Activated CD4-positive, CD25-positive, alpha-beta regulatory T cell treated with anti-CD3 and anti-CD28 coated beads, Interleukin-2, amount 50 U/mL, for 24 hours (primary cell): ENCODE results near the gene TNNI2.
A peak's percentile ranks its signal among the peaks of the same experiment; 100 is the strongest.
"Not testable (repeated sequence)": the region's sequence is repeated elsewhere in the genome, so short reads cannot be mapped to it uniquely, and the experiment has no call there.

ENCODE experiments used
- ATAC-seq, 2 donors: fragments of 150-1000 bp; cut with Tn5 transposase; one replicate each; pipeline ENCODE4 v1.10.0; 2021; ENCODE audit warnings: mild to moderate bottlenecking in 1 of 2, moderate library complexity in 1 of 2

Gene TNNI2

DNA sequence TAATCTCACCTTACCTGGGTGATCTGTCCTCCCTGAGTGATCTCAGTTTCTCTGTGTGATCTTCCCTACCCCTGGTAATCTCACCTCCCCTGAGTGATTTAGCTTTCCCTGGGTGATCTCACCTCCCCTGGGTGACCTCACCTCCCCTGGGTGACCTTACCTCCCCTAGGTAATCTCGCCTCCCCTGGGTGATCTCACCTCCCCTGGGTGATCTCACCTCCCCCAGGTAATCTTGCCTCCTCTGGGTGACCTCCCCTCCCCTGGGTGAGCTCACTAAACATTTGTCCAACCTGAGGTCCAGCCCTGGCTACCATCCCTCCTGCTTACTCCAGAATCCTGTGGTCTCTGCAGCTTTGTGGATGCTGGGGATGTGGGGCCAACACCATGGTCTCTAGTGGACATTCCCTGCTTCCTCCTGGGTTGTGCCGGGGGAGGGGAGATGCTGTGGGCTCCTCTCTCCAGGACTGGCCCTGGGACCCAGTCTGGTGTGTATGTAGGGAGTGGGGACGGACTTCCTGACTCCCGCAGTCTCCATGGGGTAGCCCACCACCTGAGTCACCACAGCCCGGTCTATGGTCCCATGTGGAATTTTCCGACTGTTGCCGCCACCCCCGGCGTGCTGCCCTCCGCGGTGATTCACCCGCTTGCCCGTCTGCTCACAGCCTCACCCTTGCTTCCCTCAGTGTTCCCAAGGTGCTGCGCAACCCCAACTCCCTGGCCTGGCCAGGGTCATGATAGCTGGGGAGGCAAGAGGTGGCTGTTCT is 24.0 kb downstream of the TNNI2 start:
- ATAC-seq, result peak in 1 of 2 donors; percentile 47

DNA sequence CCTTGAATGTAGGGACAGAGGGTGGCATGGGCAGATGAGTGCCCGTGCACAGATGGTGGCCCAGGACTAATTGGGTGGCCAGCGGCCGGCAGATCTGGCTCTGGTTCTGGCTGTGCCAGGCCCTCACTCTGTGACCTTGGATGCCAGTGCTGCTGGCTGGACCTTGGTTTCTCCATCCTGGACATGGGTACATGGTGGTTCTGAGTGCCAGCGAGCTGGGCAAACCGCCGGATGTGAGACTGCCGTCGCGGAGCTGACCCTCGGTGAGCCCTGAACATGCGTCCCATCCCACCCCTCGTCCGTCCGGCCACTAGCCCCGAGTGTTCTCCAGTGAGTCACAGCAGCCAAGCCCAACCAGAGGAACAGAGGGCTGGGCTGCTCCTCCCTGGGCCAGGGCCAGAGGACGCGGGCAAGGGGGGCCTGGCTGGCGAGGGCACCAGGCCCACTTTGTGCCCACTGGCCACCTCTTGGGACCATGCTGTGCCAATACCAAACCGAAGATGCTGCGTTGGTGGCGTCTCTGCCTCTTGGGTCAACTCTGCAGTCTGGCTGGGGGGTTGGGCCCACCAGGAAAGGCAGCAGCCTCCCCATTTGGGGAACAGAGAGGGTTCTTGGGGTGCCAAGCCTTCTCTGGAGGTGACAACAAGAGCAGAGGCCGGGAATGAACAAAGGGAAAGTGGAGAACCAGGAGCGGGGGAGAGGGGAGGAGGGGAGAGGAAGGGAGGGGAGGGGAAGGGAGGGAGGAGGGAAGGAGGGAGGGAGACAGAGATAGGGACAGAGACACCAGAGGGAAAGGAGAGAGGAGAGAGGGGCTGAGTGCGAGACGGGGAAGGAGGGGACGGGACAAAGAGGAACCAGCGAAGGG is 24.8 kb downstream of the TNNI2 start:
- no peak for ATAC-seq

DNA sequence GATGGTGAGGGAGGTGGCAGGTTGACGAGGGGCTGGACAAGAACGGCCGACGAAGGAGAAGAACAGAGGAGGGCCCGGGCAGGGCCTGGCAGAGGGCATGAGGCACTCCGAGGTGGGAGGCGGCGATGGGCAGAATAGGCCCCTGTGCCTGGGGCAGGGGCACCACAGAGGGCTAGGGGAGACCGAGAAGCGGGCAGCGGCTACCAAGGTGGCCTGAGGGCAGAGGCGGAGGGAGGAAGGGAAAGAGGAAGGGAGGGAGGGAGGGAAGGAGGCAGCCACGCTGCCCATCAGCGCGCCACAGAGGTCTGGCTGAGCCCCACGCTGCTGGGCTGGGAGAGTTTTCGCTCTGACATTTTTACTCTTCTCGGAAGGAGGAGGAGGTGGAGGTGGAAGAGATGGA is 25.4 kb downstream of the TNNI2 start:
- ATAC-seq, result no peak

DNA sequence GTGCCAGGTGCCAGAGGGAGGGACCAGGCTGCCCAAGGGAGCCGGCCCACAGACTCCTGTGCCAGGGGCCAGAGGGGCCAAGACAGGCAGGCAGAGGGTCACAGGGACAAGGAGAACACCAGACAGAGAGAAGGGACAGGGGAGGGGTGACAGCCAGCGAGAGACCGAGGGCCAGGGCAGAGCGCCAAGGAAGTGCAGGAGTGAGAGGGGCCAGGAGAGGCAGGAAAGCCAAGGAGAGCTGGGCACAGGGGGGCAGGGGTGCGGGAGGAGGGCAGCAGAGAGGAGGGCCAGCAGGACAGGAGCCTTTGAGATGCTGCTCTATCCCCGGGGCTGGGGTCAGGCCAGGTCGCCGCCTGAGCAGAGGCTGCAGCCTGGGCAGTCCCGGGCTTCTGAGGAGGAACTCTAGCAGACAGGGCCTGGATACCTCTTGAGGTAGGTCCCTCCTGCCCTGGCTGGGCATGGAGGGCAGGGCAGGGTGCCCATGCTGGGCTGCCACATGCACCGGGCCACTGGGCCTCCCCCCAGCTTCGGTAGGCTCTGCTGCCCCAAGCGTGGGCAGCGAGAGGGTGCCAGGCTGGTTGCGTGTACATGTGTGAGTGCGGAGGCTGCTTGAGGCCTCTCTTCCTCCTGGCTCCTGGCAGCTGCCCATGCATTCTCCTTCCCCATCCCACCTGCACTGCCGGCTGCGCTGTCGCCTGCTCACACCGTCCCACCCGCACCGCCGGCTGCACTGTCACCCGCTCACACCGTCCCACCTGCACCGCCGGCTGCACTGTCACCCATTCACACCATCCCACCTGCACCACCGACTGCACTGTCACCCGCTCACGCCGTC is 26.3 kb downstream of the TNNI2 start:
- no peak for ATAC-seq

DNA sequence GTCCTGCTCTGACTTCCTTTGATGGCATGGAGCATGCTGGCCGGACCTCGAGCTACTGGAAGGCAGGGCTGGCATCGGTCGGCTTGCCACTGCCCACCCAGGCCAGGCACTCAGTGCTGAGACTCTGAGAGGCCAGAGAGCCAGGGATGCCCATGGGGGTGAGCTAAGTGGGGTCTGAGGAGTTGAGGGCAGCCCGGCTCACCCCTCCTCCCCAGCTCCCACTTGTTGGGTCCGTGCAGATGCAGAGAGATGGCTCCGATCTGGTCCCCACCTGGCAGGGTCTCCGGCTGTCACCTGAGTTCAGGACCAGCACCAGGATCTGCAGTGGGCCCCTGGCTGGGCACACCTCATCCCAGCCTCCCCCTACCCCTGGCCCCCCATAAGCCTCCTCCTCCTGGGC is 27.4 kb downstream of the TNNI2 start:
- ATAC-seq, result no peak

DNA sequence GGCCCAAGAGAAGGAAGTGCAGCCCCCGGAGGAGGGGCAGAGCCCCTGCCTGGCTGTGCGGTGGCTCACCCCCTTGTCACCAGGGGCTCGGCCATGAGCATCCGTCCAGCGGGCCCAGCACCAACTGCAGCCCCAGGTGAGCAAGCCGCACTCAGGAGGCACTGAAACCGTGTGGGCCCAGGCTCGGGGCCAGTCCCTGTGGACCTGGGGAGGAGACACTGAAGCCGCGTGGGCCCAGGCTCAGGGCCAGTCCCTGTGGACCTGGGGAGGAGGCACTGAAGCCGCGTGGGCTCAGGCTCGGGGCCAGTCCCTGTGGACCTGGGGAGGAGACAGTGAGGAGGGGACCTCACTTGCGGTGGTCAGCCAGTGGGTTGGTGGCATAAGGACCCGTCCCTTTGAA is 28.0 kb downstream of the TNNI2 start:
- ATAC-seq, result no peak

DNA sequence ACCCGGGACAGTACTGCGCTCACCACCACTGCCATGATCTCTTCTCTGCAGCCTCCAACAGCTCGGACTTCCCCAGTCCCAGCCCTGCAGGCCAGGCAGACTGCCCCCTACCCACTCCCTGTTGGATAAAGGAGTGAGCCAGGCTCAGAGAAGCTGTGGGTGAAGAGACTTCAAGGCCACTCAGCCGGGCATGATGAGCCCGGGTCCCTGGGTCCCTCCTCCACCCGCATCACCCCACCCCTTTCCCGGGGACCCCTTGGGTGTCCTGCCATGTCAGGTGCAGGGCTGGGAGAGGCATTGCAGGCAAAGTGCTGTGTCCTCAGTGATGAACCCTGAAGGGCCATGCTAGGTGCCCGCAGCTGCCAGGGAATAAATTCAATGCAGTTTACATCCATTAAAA is 28.6 kb downstream of the TNNI2 start:
- ATAC-seq, result no peak

DNA sequence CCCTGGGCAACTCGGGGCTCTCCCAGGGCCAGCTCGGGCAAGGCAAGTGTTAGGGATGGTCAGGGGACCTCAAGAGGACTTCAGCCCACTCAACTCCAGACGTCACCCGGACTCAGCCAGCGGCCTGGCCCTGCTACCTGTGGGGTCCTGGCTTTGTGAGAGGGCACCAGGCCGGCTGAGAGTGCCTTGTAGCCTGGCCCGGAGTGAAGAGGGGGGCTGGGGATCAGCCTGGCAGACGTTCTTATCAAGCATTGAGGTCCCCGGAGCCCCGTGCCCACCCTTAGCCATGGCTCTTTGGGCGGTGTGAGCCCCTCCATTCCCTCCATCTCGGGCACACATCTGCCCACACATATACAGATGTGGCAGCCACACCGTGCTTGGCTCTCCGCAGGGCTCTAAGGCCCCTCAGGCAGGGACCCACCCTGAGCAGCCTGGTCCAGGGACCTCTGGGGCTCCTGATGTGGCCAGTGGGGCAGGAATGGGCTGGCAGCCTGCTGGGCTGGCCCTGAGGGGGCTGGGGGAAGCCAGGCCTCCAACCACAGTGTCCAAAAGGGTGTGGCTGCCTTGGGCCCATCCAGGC is 29.4 kb downstream of the TNNI2 start:
- no peak for ATAC-seq

DNA sequence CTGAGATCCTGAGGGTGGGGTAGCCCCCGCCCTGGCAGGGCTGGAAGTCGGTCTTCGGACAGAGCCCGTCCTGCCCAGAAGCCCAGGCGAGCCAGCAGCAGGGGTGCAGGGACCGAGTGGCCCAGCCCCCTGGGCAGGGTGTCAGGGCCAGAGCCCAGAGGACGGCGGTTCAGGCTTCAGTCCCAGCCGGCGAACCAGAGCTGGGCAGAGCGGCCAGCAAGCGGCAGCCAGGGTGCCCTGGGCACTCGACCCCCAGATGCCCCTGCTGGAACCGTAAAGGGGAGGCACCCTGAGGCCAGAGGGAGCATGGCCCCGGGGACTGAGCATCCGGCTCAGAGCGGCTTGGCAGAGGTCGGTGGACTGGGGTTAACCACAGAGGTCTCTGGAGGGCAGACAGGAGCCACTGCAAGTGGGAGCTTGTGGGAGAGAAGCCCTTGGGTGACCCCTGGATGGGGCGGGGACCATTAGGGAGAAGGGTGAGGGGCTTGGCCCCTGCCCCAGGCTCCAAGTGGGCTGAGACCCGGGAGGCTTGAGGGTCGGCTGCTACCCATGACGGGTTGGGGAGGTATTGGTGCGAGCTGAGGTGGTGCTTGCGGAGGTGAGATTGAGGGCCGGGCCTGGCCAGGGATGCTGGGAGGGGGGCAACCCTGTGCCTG is 30.0 kb downstream of the TNNI2 start:
- ATAC-seq, result no peak

DNA sequence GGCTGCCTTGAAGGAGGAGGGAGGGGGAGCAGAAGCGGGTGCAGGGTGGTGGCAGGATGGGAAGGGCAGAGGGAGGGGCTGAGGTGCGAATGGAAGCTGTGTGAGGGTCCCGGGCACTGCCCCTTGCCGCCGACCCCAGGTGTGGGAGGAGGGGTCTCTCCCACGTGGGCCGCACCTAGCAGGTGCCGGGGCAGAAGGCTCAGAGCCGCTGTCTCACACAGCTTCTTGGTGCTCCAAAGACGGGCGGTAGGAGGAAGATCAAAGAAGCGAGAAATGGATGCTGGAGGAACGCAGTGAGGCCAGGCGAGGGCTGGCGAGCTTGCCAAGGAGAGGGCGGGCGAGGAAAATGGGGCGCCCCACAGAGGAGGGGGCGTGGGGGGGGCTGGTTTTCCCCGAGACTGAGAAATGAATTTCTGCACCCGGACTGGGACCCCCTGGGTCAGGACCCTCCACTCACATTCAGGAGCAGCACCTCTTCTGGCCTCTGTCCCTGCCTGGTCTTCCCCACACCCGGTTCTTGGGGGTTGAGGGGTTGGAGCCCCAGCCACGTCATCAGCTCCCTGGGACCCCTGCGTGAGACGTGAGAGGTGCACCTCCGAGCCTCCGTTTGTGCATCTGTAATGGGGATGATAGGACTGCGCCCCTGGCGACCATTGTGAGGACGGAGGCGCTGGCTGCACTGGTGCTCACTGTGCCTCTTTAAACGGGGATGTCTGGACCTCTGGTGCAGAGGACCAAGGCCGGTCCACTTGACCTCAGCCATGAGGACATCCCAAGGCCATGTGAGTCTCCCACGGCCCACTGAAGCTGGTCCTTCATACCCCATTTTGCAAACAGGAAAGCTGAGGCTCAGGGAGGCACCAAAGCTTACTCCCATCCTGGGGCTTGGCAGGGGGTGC is 30.9 kb downstream of the TNNI2 start:
- ATAC-seq, result no peak

DNA sequence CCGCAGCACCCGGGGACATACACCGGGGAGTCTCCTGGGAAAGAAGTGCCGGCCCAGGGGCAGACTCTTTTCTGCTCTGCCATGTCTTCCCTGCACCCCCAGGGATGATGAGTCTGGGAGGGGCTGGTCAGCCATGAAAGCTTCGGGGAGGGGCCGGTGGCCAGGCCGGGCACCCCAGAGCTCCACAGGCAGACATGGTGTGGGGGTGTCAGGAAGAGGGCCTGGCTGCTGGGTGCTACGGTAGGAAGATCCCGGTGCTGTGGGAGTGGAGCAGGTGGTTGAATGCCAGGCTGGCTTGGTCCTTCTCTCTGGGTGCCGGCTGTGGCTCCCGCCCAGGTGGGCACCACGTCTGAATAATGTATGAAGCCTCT is 31.5 kb downstream of the TNNI2 start:
- no peak for ATAC-seq

DNA sequence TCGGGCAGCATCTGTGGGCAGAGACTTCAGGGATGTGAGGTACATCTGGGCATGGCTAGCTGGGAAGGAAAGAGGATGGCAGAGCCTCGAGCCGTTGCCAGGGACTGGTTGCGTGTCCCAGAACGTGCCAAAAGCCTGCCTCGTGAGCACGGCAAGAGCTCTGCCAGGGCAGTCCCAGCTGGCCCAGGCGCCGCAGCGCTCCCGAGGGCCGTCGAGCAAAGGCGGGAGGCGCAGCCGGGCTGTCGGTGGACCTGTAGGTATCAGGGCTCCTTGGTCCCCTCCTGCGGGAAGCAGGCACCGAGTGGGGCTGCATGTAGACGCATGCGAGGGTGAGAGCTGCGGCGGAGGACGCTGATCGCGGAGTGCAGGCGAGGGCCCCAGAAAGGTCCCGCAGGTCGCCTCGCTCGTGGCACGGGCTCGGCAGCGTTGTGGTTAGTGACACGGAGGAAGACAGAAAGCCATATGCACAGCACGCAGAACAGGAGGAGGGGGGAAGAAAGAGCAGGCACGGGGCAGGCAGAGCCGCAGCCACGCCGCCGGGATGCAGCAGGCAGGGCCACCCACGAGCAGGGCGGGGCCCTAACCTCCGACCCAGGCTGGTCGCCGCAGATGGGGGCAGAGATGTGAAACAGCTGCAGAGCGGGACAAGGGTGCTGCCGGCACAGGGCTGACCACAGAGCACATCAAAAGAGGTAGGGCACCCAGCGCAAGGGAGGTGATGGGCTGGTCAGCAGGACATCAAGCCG is 32.1 kb downstream of the TNNI2 start:
- peak; percentile 54 to 57 for ATAC-seq

DNA sequence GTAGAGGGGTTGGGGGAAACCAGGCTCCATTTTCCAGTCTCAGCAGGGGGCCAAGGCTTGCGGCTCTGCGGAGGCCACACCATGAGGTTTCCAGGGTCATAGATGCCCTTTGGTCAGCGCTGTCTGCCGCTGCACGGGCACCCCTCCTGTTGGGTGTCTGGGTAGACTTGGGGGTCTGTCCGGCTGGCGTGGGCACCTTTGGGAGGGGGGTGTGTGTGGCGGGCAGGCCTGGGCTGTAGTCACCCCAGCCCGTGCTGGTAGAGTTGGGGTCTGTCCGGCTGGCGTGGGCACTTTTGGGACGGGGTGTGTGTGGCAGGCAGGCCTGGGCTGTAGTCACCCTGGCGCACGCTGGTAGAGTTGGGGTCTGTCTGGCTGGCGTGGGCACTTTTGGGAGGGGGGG is 32.8 kb downstream of the TNNI2 start:
- ATAC-seq, result no peak

DNA sequence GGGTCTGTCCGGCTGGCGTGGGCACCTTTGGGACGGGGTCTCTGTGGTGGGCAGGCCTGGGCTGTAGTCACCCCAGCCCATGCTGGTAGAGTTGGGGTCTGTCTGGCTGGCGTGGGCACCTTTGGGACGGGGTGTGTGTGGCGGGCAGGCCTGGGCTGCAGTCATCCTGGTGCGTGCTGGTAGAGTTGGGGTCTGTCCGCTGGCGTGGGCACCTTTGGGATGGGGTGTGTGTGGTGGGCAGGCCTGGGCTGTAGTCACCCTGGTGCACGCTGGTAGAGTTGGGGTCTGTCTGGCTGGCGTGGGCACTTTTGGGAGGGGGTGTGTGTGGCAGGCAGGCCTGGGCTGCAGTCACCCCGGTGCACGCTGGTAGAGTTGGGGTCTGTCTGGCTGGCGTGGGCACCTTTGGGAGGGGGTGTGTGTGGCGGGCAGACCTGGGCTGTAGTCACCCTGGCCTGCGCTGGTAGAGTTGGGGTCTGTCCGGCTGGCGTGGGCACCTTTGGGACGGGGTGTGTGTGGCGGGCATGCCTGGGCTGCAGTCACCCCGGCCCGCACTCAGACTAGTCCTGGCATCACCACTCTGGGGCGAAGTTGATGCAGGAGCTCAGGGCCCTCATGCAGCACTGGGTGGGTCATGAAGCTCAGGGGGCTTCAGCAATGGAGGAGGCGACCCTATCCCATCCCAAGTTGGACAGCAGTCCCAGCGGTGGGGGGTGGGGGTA is 33.6 kb downstream of the TNNI2 start:
- ATAC-seq, result no peak

DNA sequence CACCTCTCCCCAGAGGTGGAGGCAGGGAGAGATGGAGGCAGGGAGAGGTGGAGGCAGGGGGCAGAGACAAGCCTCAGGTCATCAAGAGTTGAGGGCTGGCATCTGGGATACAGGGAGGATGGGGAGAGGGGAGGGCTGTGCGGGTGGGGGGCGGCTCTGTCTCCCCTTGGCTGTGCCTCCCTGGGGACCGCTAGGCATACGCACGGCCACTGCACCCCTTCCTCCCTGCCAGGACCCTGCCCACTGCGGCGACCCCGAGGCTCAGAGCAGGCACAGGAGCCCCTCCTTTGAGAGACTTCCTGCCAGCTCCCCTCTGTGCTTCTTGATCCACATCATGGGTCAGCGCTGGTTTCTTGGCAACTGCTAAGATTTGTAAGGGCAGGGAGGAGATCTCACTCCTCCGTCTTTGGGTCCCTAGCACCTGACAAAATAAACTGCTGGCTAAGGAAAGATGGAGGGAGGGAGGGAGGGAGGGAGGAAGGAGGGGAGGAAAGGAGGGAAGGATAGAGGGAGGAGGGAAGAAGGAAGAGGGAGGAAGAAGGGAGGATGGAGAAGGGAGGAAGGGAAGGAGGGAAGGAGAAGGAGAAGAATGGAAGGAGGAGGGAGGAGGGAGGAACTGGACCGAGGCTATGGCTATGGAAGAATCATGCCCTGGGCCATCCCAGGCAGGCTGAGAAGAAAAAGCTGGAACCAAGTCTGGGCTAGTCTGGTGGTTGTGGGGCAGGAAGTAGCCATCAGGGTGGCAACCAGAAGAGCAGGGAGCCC is 34.4 kb downstream of the TNNI2 start:
- ATAC-seq, result no peak

DNA sequence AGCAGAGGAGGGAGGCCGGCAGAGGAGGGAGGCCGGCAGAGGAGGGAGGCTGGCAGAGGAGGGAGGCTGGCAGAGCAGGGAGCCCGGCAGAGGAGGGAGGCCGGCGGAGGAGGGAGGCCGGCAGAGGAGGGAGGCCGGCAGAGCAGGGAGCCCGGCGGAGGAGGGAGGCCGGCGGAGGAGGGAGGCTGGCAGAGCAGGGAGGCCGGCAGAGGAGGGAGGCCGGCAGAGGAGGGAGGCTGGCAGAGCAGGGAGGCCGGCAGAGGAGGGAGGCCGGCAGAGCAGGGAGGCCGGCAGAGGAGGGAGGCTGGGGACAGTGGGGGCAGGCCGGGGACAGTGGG is 35.0 kb downstream of the TNNI2 start:
- not testable (repeated sequence) for ATAC-seq

DNA sequence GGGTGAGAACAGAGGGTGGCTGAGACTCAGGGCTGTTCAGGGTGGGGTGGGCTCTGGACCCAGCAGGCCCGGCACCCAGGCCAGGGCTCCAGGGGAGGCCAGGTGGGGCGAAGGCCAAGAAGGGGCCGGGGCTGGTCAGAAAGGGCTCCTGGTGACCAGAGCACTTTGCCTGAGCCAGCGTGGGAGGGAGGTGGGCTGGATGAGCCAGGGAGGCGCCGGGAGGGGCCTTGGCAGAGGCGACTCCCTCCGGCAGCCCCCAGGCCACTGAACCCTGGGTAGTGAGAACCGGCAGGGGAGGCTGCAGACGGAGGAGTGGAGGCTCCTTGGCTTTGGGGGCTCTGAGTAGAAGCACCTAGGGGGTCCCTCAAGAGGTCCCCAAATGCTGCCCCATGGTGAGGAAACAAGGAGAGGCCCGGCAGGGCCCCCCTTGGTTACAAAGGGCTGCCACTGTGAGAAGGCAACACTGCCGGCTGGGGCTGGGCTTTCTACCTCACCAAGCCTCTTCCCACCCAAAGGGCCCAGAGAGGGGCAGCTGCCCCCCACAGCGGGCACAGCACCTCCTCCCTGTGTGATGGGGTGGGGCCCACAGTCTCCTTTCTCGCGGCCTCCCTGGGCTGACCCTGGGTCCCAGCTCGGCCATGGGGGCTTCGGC is 35.8 kb downstream of the TNNI2 start:
- not testable (repeated sequence) for ATAC-seq

DNA sequence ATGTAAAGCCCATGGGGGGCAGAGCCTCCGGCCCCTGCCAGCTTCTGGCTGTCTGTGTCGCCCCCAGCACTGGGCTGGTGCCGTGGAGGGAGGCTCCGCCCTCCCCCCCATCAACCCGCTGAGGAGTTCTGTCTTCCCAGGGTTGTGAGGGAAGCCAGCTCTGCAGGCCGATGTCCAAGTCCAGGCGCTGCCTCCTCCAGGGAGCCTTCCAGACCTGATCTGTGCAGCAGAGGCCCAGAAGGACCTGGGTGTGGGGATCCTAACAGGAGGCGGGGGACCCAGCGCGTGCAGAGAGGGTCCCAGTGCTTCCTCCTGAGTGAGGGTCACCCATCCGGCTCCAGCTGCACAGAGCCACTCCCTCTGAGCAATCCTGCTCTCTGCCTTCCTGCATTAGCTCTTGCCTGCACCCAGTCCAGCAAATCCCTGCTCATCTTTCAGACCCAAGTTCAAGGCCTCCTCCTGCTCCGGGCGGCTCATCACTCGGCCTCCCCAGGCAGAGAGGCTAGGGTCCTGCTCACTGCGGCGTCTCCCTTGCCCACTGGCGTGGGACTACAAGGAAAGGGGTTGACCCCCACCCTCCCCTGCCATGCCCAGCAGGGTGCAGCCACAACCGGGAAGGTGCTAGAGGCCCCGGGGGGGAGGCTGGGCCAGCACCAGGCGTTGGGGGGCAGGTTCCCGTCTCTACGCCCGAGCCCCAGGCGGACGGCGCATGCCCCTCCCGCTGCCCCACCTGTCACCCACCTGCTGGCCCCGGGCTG is 36.5 kb downstream of the TNNI2 start:
- no peak for ATAC-seq
